HepG2 (cell line): ENCODE measurements around the gene LHFPL2. TPM values are rescaled to one million over a fixed set of nuclear protein-coding genes. Genes with fewer than 3 reads are reported as not detected.
A peak's percentile ranks its signal among the peaks of the same experiment; 100 is the strongest.

ENCODE experiments used
- CC2D1A ChIP-seq: sonication (generic); formaldehyde crosslinking; IDR thresholded peaks from 2 replicates; pipeline ENCODE4 v1.8.1; 2023; ENCODE audit warnings: mild to moderate bottlenecking, missing genetic modification reagents
- HNF4A ChIP-seq: sonication (generic); formaldehyde crosslinking; IDR thresholded peaks from 2 replicates; pipeline ENCODE4 v1.4.0; 2020; ENCODE audit warnings: missing genetic modification reagents
- RFXAP ChIP-seq: sonication (generic); formaldehyde crosslinking; IDR thresholded peaks from 2 replicates; pipeline ENCODE4 v1.4.0; 2020; ENCODE audit warnings: missing genetic modification reagents, borderline replicate concordance
- TBX3 ChIP-seq: fragments of 450-650 bp; IDR thresholded peaks from 2 replicates; pipeline ENCODE4 v1.6.1; 2017; ENCODE audit warnings: antibody characterized with exemption, mild to moderate bottlenecking, inconsistent platforms, borderline replicate concordance
- ZEB1 ChIP-seq: IDR thresholded peaks from 2 replicates; pipeline ENCODE4 v1.6.1; 2012; ENCODE audit warnings: mild to moderate bottlenecking, low read depth, inconsistent platforms; ENCODE audit not compliant: insufficient replicate concordance
- ZHX1 ChIP-seq: sonication (generic); formaldehyde crosslinking; IDR thresholded peaks from 2 replicates; pipeline ENCODE4 v1.8.1; 2022; ENCODE audit warnings: low read depth, mild to moderate bottlenecking, missing genetic modification reagents
- ZNF224 ChIP-seq: sonication (generic); formaldehyde crosslinking; IDR thresholded peaks from 2 replicates; pipeline ENCODE4 v1.5.0; 2020; ENCODE audit warnings: mild to moderate bottlenecking, missing genetic modification reagents
- ZNF329 ChIP-seq: sonication (generic); formaldehyde crosslinking; IDR thresholded peaks from 2 replicates; pipeline ENCODE4 v1.9.0; 2021; ENCODE audit warnings: low read depth, mild to moderate bottlenecking, missing genetic modification reagents
- ZNF367 ChIP-seq: sonication (generic); formaldehyde crosslinking; IDR thresholded peaks from 2 replicates; pipeline ENCODE4 v1.4.0; 2020; ENCODE audit warnings: missing genetic modification reagents, borderline replicate concordance
- ZNF660 ChIP-seq: sonication (generic); formaldehyde crosslinking; IDR thresholded peaks from 2 replicates; pipeline ENCODE4 v1.5.1; 2020; ENCODE audit warnings: mild to moderate bottlenecking, low read depth, missing genetic modification reagents, borderline replicate concordance
- ZSCAN20 ChIP-seq: sonication (generic); formaldehyde crosslinking; IDR thresholded peaks from 2 replicates; pipeline ENCODE4 v1.4.0; 2020; ENCODE audit warnings: missing genetic modification reagents, mild to moderate bottlenecking, borderline replicate concordance
- ZSCAN22 ChIP-seq: sonication (generic); formaldehyde crosslinking; IDR thresholded peaks from 2 replicates; pipeline ENCODE4 v1.4.0; 2020; ENCODE audit warnings: mild to moderate bottlenecking, missing genetic modification reagents
- polyA plus RNA-seq, 8 experiments: library from polyadenylated mRNA; depleted of rRNA in 3 of 8; stranded (reverse) in 7 of 8; unstranded in 1 of 8; fragments of >200 nt; fragmentation: Illumina TruSeq in 4 of 8; extraction: Trizol in 4 of 8; gene quantifications; 2 replicates each; pipeline versions ENCODE4 v1.2.1 to v1.2.3, GENCODE V29; 2011 to 2016; ENCODE audit warnings: low read depth in 4 of 8, missing spikeins in 1 of 8, mixed read lengths in 1 of 8; ENCODE audit not compliant: insufficient read depth in 1 of 8
- total RNA-seq, 5 experiments: library from RNA; depleted of rRNA; stranded (reverse); fragments of >200 nt; fragmentation: Illumina TruSeq; extraction: Trizol; gene quantifications; 2 replicates each; pipeline ENCODE4 v1.2.3, GENCODE V29; 2016; ENCODE audit warnings: low read depth in 1 of 5
- TF ChIP-seq, protein P1 (sequence below): sonication (generic); formaldehyde crosslinking; IDR thresholded peaks from 2 replicates; pipeline ENCODE4 v1.5.0; 2020; ENCODE audit warnings: mild to moderate bottlenecking, missing genetic modification reagents

Gene LHFPL2
- total and polyA plus RNA-seq, 2 of the 13 experiments (the other 11 are each of a cell fraction or from before 2014, with no cell fraction given): 6.0 to 20.0 TPM

GRCh38 chr5:78555870-78556269, 92.7 kb downstream of the LHFPL2 start (continued):
- TF ChIP-seq ZHX1 (CRISPR knock-in tag) (no peak), ZSCAN22 (CRISPR knock-in tag) (no peak), ZNF329 (CRISPR knock-in tag) (0 out of 2 replicates have a peak, but pooled peaks have one; percentile 77), HNF4A (CRISPR knock-in tag) (peak; percentile 42), ZSCAN20 (CRISPR knock-in tag) (no peak), ZNF660 (CRISPR knock-in tag) (no peak), ZNF224 (no peak), TBX3 (no peak), ZEB1 (no peak), RFXAP (no peak), ZNF367 (no peak), CC2D1A (CRISPR knock-in tag) (no peak)
- TF ChIP-seq, protein P1, sequence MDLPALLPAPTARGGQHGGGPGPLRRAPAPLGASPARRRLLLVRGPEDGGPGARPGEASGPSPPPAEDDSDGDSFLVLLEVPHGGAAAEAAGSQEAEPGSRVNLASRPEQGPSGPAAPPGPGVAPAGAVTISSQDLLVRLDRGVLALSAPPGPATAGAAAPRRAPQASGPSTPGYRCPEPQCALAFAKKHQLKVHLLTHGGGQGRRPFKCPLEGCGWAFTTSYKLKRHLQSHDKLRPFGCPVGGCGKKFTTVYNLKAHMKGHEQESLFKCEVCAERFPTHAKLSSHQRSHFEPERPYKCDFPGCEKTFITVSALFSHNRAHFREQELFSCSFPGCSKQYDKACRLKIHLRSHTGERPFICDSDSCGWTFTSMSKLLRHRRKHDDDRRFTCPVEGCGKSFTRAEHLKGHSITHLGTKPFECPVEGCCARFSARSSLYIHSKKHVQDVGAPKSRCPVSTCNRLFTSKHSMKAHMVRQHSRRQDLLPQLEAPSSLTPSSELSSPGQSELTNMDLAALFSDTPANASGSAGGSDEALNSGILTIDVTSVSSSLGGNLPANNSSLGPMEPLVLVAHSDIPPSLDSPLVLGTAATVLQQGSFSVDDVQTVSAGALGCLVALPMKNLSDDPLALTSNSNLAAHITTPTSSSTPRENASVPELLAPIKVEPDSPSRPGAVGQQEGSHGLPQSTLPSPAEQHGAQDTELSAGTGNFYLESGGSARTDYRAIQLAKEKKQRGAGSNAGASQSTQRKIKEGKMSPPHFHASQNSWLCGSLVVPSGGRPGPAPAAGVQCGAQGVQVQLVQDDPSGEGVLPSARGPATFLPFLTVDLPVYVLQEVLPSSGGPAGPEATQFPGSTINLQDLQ (CRISPR knock-in tag): no peak
